Keratinocyte (primary cell): ENCODE results near the gene ADAMTS17. TPM values are rescaled to one million over a fixed set of nuclear protein-coding genes. Genes with fewer than 3 reads are reported as not detected.

Experiments used
- DNase-seq: peaks from one replicate; pipeline ENCODE4 v3.0.0-alpha.2; 2011; ENCODE audit warnings: low read depth, missing footprints, low spot score
- FAIRE-seq: peaks from 2 replicates; lab custom pipeline; 2011; peaks lifted over from hg19 to GRCh38; lab: Jason Lieb, UNC
- H2AFZ ChIP-seq: 2 replicates; pipeline ENCODE4 v1.6.0; 2012; ENCODE audit warnings: low read length, control low read depth, inconsistent platforms; ENCODE audit not compliant: control insufficient read depth
- H3K27ac ChIP-seq: 2 replicates; pipeline ENCODE4 v1.5.1; 2011; ENCODE audit warnings: low read length; ENCODE audit not compliant: control insufficient read depth, insufficient read depth
- H3K27me3 ChIP-seq: 3 replicates; pipeline ENCODE4 v1.6.0; 2011; ENCODE audit warnings: low read length; ENCODE audit not compliant: control insufficient read depth, insufficient read depth; ENCODE audit errors: extremely low read depth
- H3K36me3 ChIP-seq, 2 experiments: 2 replicates in 1 of 2; 3 replicates in 1 of 2; pipeline ENCODE4 v1.5.1; 2011; ENCODE audit warnings: low read length in 2 of 2, mild to moderate bottlenecking in 1 of 2; ENCODE audit not compliant: control insufficient read depth in 2 of 2, insufficient read depth in 2 of 2; ENCODE audit errors: extremely low read depth in 1 of 2
- H3K4me1 ChIP-seq: 3 replicates; pipeline ENCODE4 v1.5.1; 2011; ENCODE audit warnings: low read length; ENCODE audit not compliant: control insufficient read depth, insufficient read depth; ENCODE audit errors: extremely low read depth
- H3K4me2 ChIP-seq: 3 replicates; pipeline ENCODE4 v1.6.0; 2011; ENCODE audit warnings: low read depth, low read length; ENCODE audit not compliant: control insufficient read depth, insufficient read depth; ENCODE audit errors: extremely low read depth
- H3K4me3 ChIP-seq, 3 experiments: fragments of 200-600 bp in 1 of 3; sonication (generic) in 1 of 3; 2 replicates in 2 of 3; 3 replicates in 1 of 3; pipeline ENCODE4 v1.5.1; 2011 to 2016; ENCODE audit warnings: low read length in 3 of 3, mild to moderate bottlenecking in 3 of 3, control low read depth in 2 of 3, inconsistent platforms in 1 of 3, low read depth in 1 of 3, mixed read lengths in 1 of 3, mixed run types in 1 of 3, moderate library complexity in 1 of 3; ENCODE audit not compliant: control insufficient read depth in 2 of 3, insufficient read depth in 2 of 3; ENCODE audit errors: extremely low read depth in 1 of 3
- H3K79me2 ChIP-seq: 2 replicates; pipeline ENCODE4 v1.6.0; 2012; ENCODE audit warnings: low read length; ENCODE audit not compliant: control insufficient read depth, insufficient read depth
- H3K9ac ChIP-seq: 3 replicates; pipeline ENCODE4 v1.6.0; 2011; ENCODE audit warnings: low read length; ENCODE audit not compliant: control insufficient read depth, insufficient read depth; ENCODE audit errors: extremely low read depth
- H3K9me1 ChIP-seq: 3 replicates; pipeline ENCODE4 v1.6.0; 2011; ENCODE audit warnings: low read length; ENCODE audit not compliant: control insufficient read depth, insufficient read depth; ENCODE audit errors: extremely low read depth
- H3K9me3 ChIP-seq: 2 replicates; pipeline ENCODE4 v1.5.1; 2012; ENCODE audit warnings: low read depth, low read length; ENCODE audit not compliant: control insufficient read depth
- H4K20me1 ChIP-seq: 3 replicates; pipeline ENCODE4 v1.6.0; 2011; ENCODE audit warnings: low read length; ENCODE audit not compliant: control insufficient read depth, insufficient read depth; ENCODE audit errors: extremely low read depth
- CTCF ChIP-seq, 3 experiments: IDR thresholded peaks in 1 of 3; conservative IDR thresholded peaks in 1 of 3; optimal IDR thresholded peaks in 1 of 3; 2 replicates in 2 of 3; 3 replicates in 1 of 3; pipeline versions ENCODE3 to v1.5.1; 2011; ENCODE audit warnings: low read length in 3 of 3, mild to moderate bottlenecking in 3 of 3, moderate library complexity in 2 of 3, control low read depth in 1 of 3, inconsistent platforms in 1 of 3; ENCODE audit not compliant: insufficient read depth in 2 of 3; ENCODE audit errors: extremely low read depth in 1 of 3
- EZH2 ChIP-seq: IDR thresholded peaks from one replicate; pipeline ENCODE4 v1.6.1; 2012; ENCODE audit warnings: inconsistent platforms, mild to moderate bottlenecking, low read length, moderate library complexity
- dilution Hi-C: fragments of 300-500 bp; cut with MboI; formaldehyde crosslinking; loops from one replicate; pipeline ENCODE4 v1.7.0; 2020; ENCODE audit warnings: low sequenced_read_pairs; ENCODE audit not compliant: extremely low pct_ligation_motif_present
- polyA plus RNA-seq, 5 experiments: library from polyadenylated mRNA; depleted of rRNA in 3 of 5; stranded (reverse) in 3 of 5; stranded (forward) in 1 of 5; unstranded in 1 of 5; fragments of >200 nt; gene quantifications; 1 replicate in 1 of 5; 2 replicates in 3 of 5; 3 replicates in 1 of 5; pipeline versions ENCODE4 v1.2.1 to v1.2.3, GENCODE V29; 2011 to 2012; ENCODE audit warnings: missing spikeins in 2 of 5, low read depth in 1 of 5, low replicate concordance in 1 of 5

ADAMTS17 gene
- polyA plus RNA-seq, 1 donor (not counting 4 experiments of a cell fraction or from before 2014, with no cell fraction given), result 0.18 TPM

- Histone ChIP-seq H3K79me2 (no peaks in the 10 kb centered on the region), H3K4me2 (no peak overlapping the region), H3K9me1 (no peaks in the 10 kb centered on the region), H3K9ac (no peak overlapping the region), H3K4me3 (no peak overlapping the region), H2AFZ (no peak overlapping the region), H3K36me3 (no peaks in the 10 kb centered on the region), H4K20me1 (no peaks in the 10 kb centered on the region), H3K9me3 (no peaks in the 10 kb centered on the region), H3K27me3 (peaks cover 8% of the 10 kb centered on the region), H3K27ac (no peak overlapping the region), H3K4me1 (no peaks in the 10 kb centered on the region)
- FAIRE-seq, result no peak
- dilution Hi-C loops, result no loop called here
- no peak for DNase-seq
- no peak for TF ChIP-seq CTCF (optimal IDR thresholded peaks at IDR 0.05 in 1 of 3, IDR thresholded peaks at IDR 0.05 in 1 of 3, conservative IDR thresholded peaks at IDR 0.05 in 1 of 3; ENCODE audit: extremely low read depth in 1 of 3, insufficient read depth in 2 of 3, low read length in 3 of 3)
- no peak for TF ChIP-seq EZH2
Measured at GRCh38 chr15:100330221-100330620, 11.6 kb downstream of the ADAMTS17 start.

GRCh38 chr15:100328796-100329195 lies 13.0 kb downstream of the ADAMTS17 start:
- Histone ChIP-seq H2AFZ (no peak overlapping the region), H3K36me3 (no peaks in the 10 kb centered on the region), H3K9me3 (no peaks in the 10 kb centered on the region), H3K79me2 (no peaks in the 10 kb centered on the region), H3K4me2 (no peak overlapping the region), H3K9me1 (no peaks in the 10 kb centered on the region), H4K20me1 (no peaks in the 10 kb centered on the region), H3K9ac (no peak overlapping the region), H3K4me3 (no peak overlapping the region), H3K27me3 (peaks cover 8% of the 10 kb centered on the region), H3K4me1 (no peaks in the 10 kb centered on the region), H3K27ac (no peak overlapping the region)
- DNase-seq (no peak), FAIRE-seq (no peak)
- dilution Hi-C loops, result no loop called here
- TF ChIP-seq EZH2, result no peak
- no peak for TF ChIP-seq CTCF (optimal IDR thresholded peaks at IDR 0.05 in 1 of 3, IDR thresholded peaks at IDR 0.05 in 1 of 3, conservative IDR thresholded peaks at IDR 0.05 in 1 of 3; ENCODE audit: extremely low read depth in 1 of 3, insufficient read depth in 2 of 3, low read length in 3 of 3)
